GM12878 (cell line): ENCODE results near the gene PTCH2. TPM values are rescaled to one million over a fixed set of nuclear protein-coding genes. Genes with fewer than 3 reads are reported as not detected.

ENCODE experiments used
- ATAC-seq: fragments of 200-7000 bp; cut with Tn5 transposase; 3 replicates; pipeline ENCODE4 v1.9.1; 2020; ENCODE audit warnings: mild to moderate bottlenecking, moderate library complexity
- BruUV-seq: library from RNA; stranded (reverse); fragments of 400-500 nt; replicated peaks from 2 replicates; lab custom pipeline; 2021; lab: Mats Ljungman, UMichigan
- CTCF ChIA-PET: fragments of 300-600 bp; sonication (Branson Sonifier 250); formaldehyde crosslinking; extraction: SDS; loops from one replicate; lab custom pipeline; 2021; ENCODE audit warnings: inconsistent platforms; lab: Yijun Ruan, JAX
- POLR2A ChIA-PET: fragments of 350-600 bp; formaldehyde crosslinking; extraction: SDS; loops from one replicate; lab custom pipeline; 2021; ENCODE audit warnings: inconsistent platforms; lab: Charles Lee
- RAD21 ChIA-PET: fragments of 300-600 bp; sonication (Branson Sonifier 250); formaldehyde crosslinking; loops from one replicate; lab custom pipeline; 2023; ENCODE audit warnings: antibody characterized with exemption; ENCODE audit not compliant: unreplicated experiment; lab: Charles Lee
- SMC1A ChIA-PET: fragments of 300-600 bp; sonication (Branson Sonifier 250); formaldehyde crosslinking; loops from one replicate; lab custom pipeline; 2023; ENCODE audit not compliant: unreplicated experiment, uncharacterized antibody; lab: Charles Lee
- DNase-seq: peaks from one replicate; pipeline ENCODE4 v3.0.0-alpha.2; 2011; ENCODE audit warnings: low read depth, low spot score
- FAIRE-seq: peaks from 3 replicates; lab custom pipeline; 2011; peaks lifted over from hg19 to GRCh38; lab: Jason Lieb, UNC
- H2AFZ ChIP-seq: 2 replicates; pipeline ENCODE4 v1.6.0; 2011; ENCODE audit warnings: low read depth, low read length, control low read depth; ENCODE audit not compliant: control insufficient read depth
- H3K27ac ChIP-seq: 2 replicates; pipeline ENCODE4 v1.5.1; 2011; ENCODE audit warnings: control low read depth; ENCODE audit not compliant: control insufficient read depth, insufficient read depth
- H3K27me3 ChIP-seq, 2 experiments: replicated peaks in 1 of 2; 2 replicates each; pipeline versions ENCODE4 v1.6.0 to v1.6.1; 2011; ENCODE audit warnings: low read length in 1 of 2; ENCODE audit not compliant: control insufficient read depth in 2 of 2, insufficient read depth in 2 of 2
- H3K36me3 ChIP-seq, 2 experiments: 2 replicates each; pipeline ENCODE4 v1.5.1; 2011; ENCODE audit warnings: low read length in 1 of 2; ENCODE audit not compliant: control insufficient read depth in 2 of 2, insufficient read depth in 2 of 2
- H3K4me1 ChIP-seq: 2 replicates; pipeline ENCODE4 v1.6.1; 2011; ENCODE audit warnings: mild to moderate bottlenecking, low read length, moderate library complexity, mixed read lengths; ENCODE audit not compliant: control insufficient read depth, insufficient read depth
- H3K4me2 ChIP-seq: 2 replicates; pipeline ENCODE4 v1.6.0; 2011; ENCODE audit warnings: control low read depth; ENCODE audit not compliant: control insufficient read depth, insufficient read depth
- H3K4me3 ChIP-seq: fragments of 200-600 bp; sonication (generic); 2 replicates; pipeline ENCODE4 v1.5.1; 2016
- H3K79me2 ChIP-seq: 2 replicates; pipeline ENCODE4 v1.6.0; 2011; ENCODE audit warnings: low read length; ENCODE audit not compliant: control insufficient read depth, insufficient read depth
- H3K9ac ChIP-seq: 2 replicates; pipeline ENCODE4 v1.8.0; 2011; ENCODE audit warnings: low read length, control low read depth, mixed read lengths; ENCODE audit not compliant: control insufficient read depth, insufficient read depth
- H3K9me3 ChIP-seq: replicated peaks from 3 replicates; pipeline ENCODE4 v1.5.1; 2011; ENCODE audit warnings: mild to moderate bottlenecking, low read length; ENCODE audit not compliant: control insufficient read depth, insufficient read depth
- H4K20me1 ChIP-seq: 2 replicates; pipeline ENCODE4 v1.6.0; 2011; ENCODE audit not compliant: control insufficient read depth, insufficient read depth
- CHD4 ChIP-seq: fragments of 200-600 bp; sonication (generic); IDR thresholded peaks from 2 replicates; pipeline ENCODE4 v1.6.1; 2016; ENCODE audit warnings: mild to moderate bottlenecking
- FOXM1 ChIP-seq: IDR thresholded peaks from 2 replicates; pipeline ENCODE4 v1.6.1; 2012; ENCODE audit warnings: low read depth, mild to moderate bottlenecking, inconsistent platforms, low read length, moderate library complexity
- GABPA ChIP-seq: IDR thresholded peaks from 2 replicates; pipeline ENCODE4 v1.6.1; 2014; ENCODE audit warnings: antibody characterized with exemption, low read depth, mild to moderate bottlenecking, inconsistent platforms
- SMARCA5 ChIP-seq: fragments of 450-650 bp; IDR thresholded peaks from 2 replicates; pipeline ENCODE4 v1.6.1; 2017; ENCODE audit warnings: mild to moderate bottlenecking
- SMC3 ChIP-seq: IDR thresholded peaks from 2 replicates; pipeline ENCODE4 v1.6.1; 2011; ENCODE audit warnings: low read length, improper control_type of control experiment, borderline replicate concordance
- TAF1 ChIP-seq: IDR thresholded peaks from 2 replicates; pipeline ENCODE4 v1.6.1; 2011; ENCODE audit warnings: mild to moderate bottlenecking, low read depth, low read length, borderline replicate concordance
- TCF12 ChIP-seq: IDR thresholded peaks from 2 replicates; pipeline ENCODE4 v1.6.1; 2011; ENCODE audit warnings: low read depth, mild to moderate bottlenecking, low read length
- YBX1 ChIP-seq: fragments of 450-650 bp; IDR thresholded peaks from 2 replicates; pipeline ENCODE4 v1.6.1; 2016; ENCODE audit warnings: antibody characterized with exemption
- WGBS: methylation state at CpG from one replicate; pipeline ENCODE4 v1.1.6; 2016; ENCODE audit warnings: low lambda C conversion rate; ENCODE audit not compliant: insufficient replicate concordance, insufficient coverage; ENCODE audit errors: missing lambda C conversion rate; 5-methylcytosine and 5-hydroxymethylcytosine counted together
- in situ Hi-C: fragments of 300-500 bp; cut with MboI; formaldehyde crosslinking; loops from 9 replicates; pipeline ENCODE4 v1.14.3; 2018; ENCODE audit warnings: mixed read lengths
- intact Hi-C: fragments of 100-400 bp; cut with micrococcal nuclease; formaldehyde crosslinking; loops from one replicate; pipeline ENCODE4 v1.14.2; 2022; ENCODE audit not compliant: unreplicated experiment
- polyA plus RNA-seq, 11 experiments: library from polyadenylated mRNA; depleted of rRNA in 4 of 11; unstranded in 6 of 11; stranded (reverse) in 5 of 11; fragments of >200 nt; fragmentation: Nextera tagmentation in 4 of 11; fragmentation: Illumina TruSeq in 1 of 11; extraction: Ambion mirVana in 4 of 11; extraction: Trizol in 1 of 11; gene quantifications; 1 replicate in 1 of 11; 2 replicates in 10 of 11; pipeline versions ENCODE4 v1.2.1 to v1.2.3, GENCODE V29; 2011 to 2016; ENCODE audit warnings: inconsistent platforms in 2 of 11, missing spikeins in 2 of 11, low read depth in 1 of 11
- total RNA-seq, 4 experiments: library from RNA; depleted of rRNA in 3 of 4; stranded (reverse); fragments of >200 nt in 3 of 4; fragmentation: Illumina TruSeq in 1 of 4; extraction: Trizol in 1 of 4; gene quantifications; 2 replicates each; pipeline versions ENCODE4 v1.2.1 to v1.2.3, GENCODE V29; 2013 to 2021
- TF ChIP-seq, protein P1 (sequence below), 3 experiments: IDR thresholded peaks in 2 of 3; conservative IDR thresholded peaks in 1 of 3; 2 replicates each; pipeline ENCODE4 v1.5.1; 2011; ENCODE audit warnings: low read depth in 3 of 3, low read length in 3 of 3, mild to moderate bottlenecking in 3 of 3, control low read depth in 2 of 3, moderate library complexity in 2 of 3, inconsistent platforms in 1 of 3, mixed read lengths in 1 of 3; ENCODE audit not compliant: control insufficient read depth in 2 of 3, insufficient read depth in 1 of 3; ENCODE audit errors: extremely low read depth in 1 of 3
- TF ChIP-seq, protein P2 (sequence below): IDR thresholded peaks from 2 replicates; pipeline ENCODE4 v1.6.1; 2011; ENCODE audit warnings: borderline replicate concordance, low read depth, mild to moderate bottlenecking, moderate library complexity, mixed read lengths, low read length; ENCODE audit not compliant: insufficient read depth; ENCODE audit errors: extremely low read length
- TF ChIP-seq, protein P3 (sequence below): fragments of 450-650 bp; IDR thresholded peaks from 2 replicates; pipeline ENCODE4 v1.6.1; 2017; ENCODE audit warnings: low read depth, mild to moderate bottlenecking, moderate library complexity

PTCH2 gene
- total and polyA plus RNA-seq, 10 of the 15 experiments (the other 5 are each of a cell fraction or from before 2014, with no cell fraction given), result 0.03 to 8.4 (median 0.10) TPM

DNA sequence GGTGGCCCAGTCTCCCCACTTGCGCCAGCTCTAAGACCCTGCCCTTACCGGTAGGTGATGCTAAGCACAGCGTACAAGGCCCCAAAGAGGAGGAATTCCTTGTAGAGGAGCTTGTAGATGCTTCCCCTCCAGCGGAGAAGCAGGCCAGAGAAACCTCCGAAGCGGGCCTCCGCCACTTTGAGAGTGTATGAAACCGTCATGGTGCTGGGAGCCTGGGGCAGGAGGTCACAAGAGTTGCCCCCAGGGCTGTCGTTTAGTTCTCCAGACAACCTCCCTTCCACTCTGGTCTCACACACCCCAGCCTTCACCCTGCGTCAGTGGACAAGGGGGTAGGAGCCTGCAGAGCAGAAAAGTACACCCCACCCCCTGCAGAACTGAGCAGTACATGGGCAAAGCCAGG lies 55.5 kb downstream of the PTCH2 start:
- ATAC-seq (no peak), DNase-seq (no peak), FAIRE-seq (no peak)
- H4K20me1 ChIP-seq, result no peaks in the 10 kb centered on the region
- CTCF ChIA-PET, result interaction anchor here (1.1 to 2.4 kb wide), 11 partner anchors 10 to 705 kb away, joined by 3 to 10 read pairs (median 3); partner anchors contain the start of genes HECTD3, PLK3 and UROD
- TF ChIP-seq SMC3 (no peak), FOXM1 (no peak), YBX1 (no peak)
- in situ Hi-C loops, result no loop called here
- SMC1A ChIA-PET, result interaction anchor here (2.3 to 2.5 kb wide), 2 partner anchors 12 to 225 kb away, joined by 6 to 12 read pairs; partner anchors contain the start of genes HECTD3, RPS8 and UROD
- H3K79me2 ChIP-seq, result no peaks in the 10 kb centered on the region; the same call in 1 of the 2 replicates
- H2AFZ ChIP-seq, result no peak overlapping the region
- H3K9me3 ChIP-seq, result no peaks in the 10 kb centered on the region
- H3K27me3 ChIP-seq, result no peaks in the 10 kb centered on the region
- H3K4me1 ChIP-seq, result peaks cover 30% of the 10 kb centered on the region
- H3K36me3 ChIP-seq, result no peaks in the 10 kb centered on the region
- intact Hi-C loops, result no loop called here
- no peak overlapping the region for H3K27ac ChIP-seq
- H3K4me3 ChIP-seq, result no peak overlapping the region
- WGBS, result 77% methylated on average over 10 of the region's 10 CpGs
- RAD21 ChIA-PET, result interaction anchor here (1.3 kb wide), 1 partner anchor 13 kb away, joined by 4 read pairs; the partner anchor contains the start of gene PLK3
- POLR2A ChIA-PET, result interaction anchor here (0.5 to 2.4 kb wide), 5 partner anchors 12 to 713 kb away, joined by 3 to 9 read pairs (median 4); partner anchors contain the start of gene RPS8
- BruUV-seq, result no TSS peak
- no peak overlapping the region for H3K4me2 ChIP-seq
- no peak overlapping the region for H3K9ac ChIP-seq

DNA sequence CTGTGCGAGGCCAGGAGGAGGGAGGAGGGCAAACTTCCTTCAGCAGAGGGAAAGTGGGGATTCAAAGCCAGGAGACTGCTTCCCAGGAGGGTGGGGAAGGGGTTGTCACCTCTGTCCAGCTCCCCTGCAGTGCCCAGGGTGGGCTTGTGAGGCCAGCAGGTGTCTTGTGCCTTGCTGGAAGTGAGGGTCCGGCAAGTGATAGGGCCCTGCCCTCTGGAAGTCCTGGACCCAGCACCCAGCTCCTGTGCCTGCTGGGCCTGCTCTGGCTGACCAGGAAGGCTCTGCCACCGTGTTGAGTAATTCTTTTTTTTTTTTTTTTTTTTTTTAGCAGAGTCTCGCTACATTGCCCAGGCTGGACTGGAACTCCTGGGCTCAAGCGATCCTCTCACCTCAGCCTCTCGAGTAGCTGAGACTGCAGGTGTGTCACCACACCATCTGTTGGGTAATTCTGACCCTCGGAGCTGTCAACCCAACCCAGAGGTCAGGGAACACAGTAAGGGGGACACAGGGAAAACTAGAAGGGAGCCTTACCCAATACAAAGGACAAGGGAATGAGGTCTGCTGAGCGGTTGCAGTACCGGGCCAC lies 56.1 kb downstream of the PTCH2 start:
- Histone ChIP-seq H3K27me3 (no peaks in the 10 kb centered on the region), H3K4me1 (peaks cover 30% of the 10 kb centered on the region), H3K4me3 (no peak overlapping the region), H3K27ac (no peak overlapping the region), H3K9me3 (no peaks in the 10 kb centered on the region), H2AFZ (peak overlapping the region; percentile 95), H3K79me2 (no peaks in the 10 kb centered on the region; the same call in 1 of the 2 replicates), H4K20me1 (no peaks in the 10 kb centered on the region), H3K36me3 (peaks cover 0 to 3% of the 10 kb centered on the region in 2 experiments; a peak in 1 of 4 replicates), H3K9ac (peak overlapping the region; percentile 41; the same call in 1 of the 2 replicates), H3K4me2 (peak overlapping the region; percentile 90)
- BruUV-seq, result no TSS peak
- 83% methylated on average over 6 of the region's 9 CpGs for WGBS
- RAD21 ChIA-PET, result interaction anchor here (0.7 to 1.4 kb wide), 3 partner anchors 13 to 56 kb away, joined by 4 to 7 read pairs (median 4); partner anchors contain the start of genes PLK3 and RNU5D-1
- intact Hi-C loops (no loop called here), in situ Hi-C loops (no loop called here)
- no peak for FAIRE-seq
- no peak for ATAC-seq
- SMC1A ChIA-PET, result interaction anchor here (0.7 to 2.5 kb wide), 4 partner anchors 12 to 513 kb away, joined by 3 to 12 read pairs (median 5); partner anchors contain the start of genes HECTD3, RPS8 and UROD
- no peak for DNase-seq
- POLR2A ChIA-PET, result interaction anchor here (0.5 to 2.4 kb wide), 5 partner anchors 11 to 804 kb away, joined by 3 to 9 read pairs (median 5); partner anchors contain the start of gene RPS8
- CTCF ChIA-PET, result interaction anchor here (0.7 to 5.2 kb wide), 14 partner anchors 10 to 706 kb away, joined by 3 to 40 read pairs (median 3); partner anchors contain the start of genes HECTD3, PLK3, RNU5D-1 and RPS8
- TF ChIP-seq SMARCA5 (no peak), TCF12 (no peak), CHD4 (no peak), TAF1 (no peak), GABPA (no peak)
- TF ChIP-seq, protein P1, sequence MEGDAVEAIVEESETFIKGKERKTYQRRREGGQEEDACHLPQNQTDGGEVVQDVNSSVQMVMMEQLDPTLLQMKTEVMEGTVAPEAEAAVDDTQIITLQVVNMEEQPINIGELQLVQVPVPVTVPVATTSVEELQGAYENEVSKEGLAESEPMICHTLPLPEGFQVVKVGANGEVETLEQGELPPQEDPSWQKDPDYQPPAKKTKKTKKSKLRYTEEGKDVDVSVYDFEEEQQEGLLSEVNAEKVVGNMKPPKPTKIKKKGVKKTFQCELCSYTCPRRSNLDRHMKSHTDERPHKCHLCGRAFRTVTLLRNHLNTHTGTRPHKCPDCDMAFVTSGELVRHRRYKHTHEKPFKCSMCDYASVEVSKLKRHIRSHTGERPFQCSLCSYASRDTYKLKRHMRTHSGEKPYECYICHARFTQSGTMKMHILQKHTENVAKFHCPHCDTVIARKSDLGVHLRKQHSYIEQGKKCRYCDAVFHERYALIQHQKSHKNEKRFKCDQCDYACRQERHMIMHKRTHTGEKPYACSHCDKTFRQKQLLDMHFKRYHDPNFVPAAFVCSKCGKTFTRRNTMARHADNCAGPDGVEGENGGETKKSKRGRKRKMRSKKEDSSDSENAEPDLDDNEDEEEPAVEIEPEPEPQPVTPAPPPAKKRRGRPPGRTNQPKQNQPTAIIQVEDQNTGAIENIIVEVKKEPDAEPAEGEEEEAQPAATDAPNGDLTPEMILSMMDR (IDR thresholded peaks at IDR 0.05 in 2 of 3, conservative IDR thresholded peaks at IDR 0.05 in 1 of 3; ENCODE audit: control insufficient read depth in 2 of 3, extremely low read depth in 1 of 3, insufficient read depth in 1 of 3, low read depth in 3 of 3, low read length in 3 of 3), result no peak
- TF ChIP-seq, protein P2, sequence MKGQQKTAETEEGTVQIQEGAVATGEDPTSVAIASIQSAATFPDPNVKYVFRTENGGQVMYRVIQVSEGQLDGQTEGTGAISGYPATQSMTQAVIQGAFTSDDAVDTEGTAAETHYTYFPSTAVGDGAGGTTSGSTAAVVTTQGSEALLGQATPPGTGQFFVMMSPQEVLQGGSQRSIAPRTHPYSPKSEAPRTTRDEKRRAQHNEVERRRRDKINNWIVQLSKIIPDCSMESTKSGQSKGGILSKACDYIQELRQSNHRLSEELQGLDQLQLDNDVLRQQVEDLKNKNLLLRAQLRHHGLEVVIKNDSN, result no peak
- TF ChIP-seq, protein P3, sequence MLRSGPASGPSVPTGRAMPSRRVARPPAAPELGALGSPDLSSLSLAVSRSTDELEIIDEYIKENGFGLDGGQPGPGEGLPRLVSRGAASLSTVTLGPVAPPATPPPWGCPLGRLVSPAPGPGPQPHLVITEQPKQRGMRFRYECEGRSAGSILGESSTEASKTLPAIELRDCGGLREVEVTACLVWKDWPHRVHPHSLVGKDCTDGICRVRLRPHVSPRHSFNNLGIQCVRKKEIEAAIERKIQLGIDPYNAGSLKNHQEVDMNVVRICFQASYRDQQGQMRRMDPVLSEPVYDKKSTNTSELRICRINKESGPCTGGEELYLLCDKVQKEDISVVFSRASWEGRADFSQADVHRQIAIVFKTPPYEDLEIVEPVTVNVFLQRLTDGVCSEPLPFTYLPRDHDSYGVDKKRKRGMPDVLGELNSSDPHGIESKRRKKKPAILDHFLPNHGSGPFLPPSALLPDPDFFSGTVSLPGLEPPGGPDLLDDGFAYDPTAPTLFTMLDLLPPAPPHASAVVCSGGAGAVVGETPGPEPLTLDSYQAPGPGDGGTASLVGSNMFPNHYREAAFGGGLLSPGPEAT, result no peak
